Adrenal gland (tissue), 12 donors: ENCODE results near the gene AHRR. TPM values are rescaled to one million over a fixed set of nuclear protein-coding genes. Genes with fewer than 3 reads are reported as not detected.

Source experiments
- DNase-seq, 7 donors: peaks; one replicate each; pipeline ENCODE4 v3.0.0-alpha.2; 2019 to 2020
- H3K27ac ChIP-seq, 5 donors: fragments of 200-600 bp; sonication (generic) in 4 of 5; 1 replicate in 3 of 5; 2 replicates in 2 of 5; pipeline versions ENCODE4 v1.5.1 to v1.8.0; 2016 to 2020; ENCODE audit warnings: mild to moderate bottlenecking in 1 of 5
- H3K27me3 ChIP-seq: fragments of 200-600 bp; 2 replicates; pipeline ENCODE4 v1.8.0; 2021
- H3K36me3 ChIP-seq, 2 donors: fragments of 200-600 bp; replicated peaks in 1 of 2; 1 replicate in 1 of 2; 2 replicates in 1 of 2; pipeline versions ENCODE4 v1.5.1 to v1.8.0; 2018 to 2022
- H3K4me1 ChIP-seq, 2 donors: fragments of 200-600 bp; replicated peaks in 1 of 2; 1 replicate in 1 of 2; 2 replicates in 1 of 2; pipeline versions ENCODE4 v1.5.1 to v1.8.0; 2018 to 2021
- H3K4me3 ChIP-seq, 4 donors: fragments of 200-600 bp; sonication (generic) in 3 of 4; one replicate each; pipeline ENCODE4 v1.5.1; 2016 to 2018
- H3K9me3 ChIP-seq, 3 donors: fragments of 200-600 bp; sonication (generic) in 1 of 3; replicated peaks in 1 of 3; 1 replicate in 2 of 3; 2 replicates in 1 of 3; pipeline versions ENCODE4 v1.5.1 to v1.8.0; 2016 to 2021
- POLR2A ChIP-seq, 2 donors: fragments of 450-650 bp; IDR thresholded peaks; one replicate each; pipeline ENCODE4 v1.6.1; 2017; ENCODE audit warnings: antibody characterized with exemption in 2 of 2, mild to moderate bottlenecking in 2 of 2, moderate library complexity in 1 of 2
- WGBS, 4 donors: extraction: QIAGEN DNeasy Blood & Tissue Kit in 2 of 4; methylation state at CpG; one replicate each; pipeline versions ENCODE4 v1.1.5 to v1.1.7; 2013 to 2017; 5-methylcytosine and 5-hydroxymethylcytosine counted together
- intact Hi-C, 2 donors: fragments of 100-400 bp; cut with DNase I; formaldehyde crosslinking; loops; one replicate each; pipeline versions ENCODE4 v1.14.1 to v1.15.0; 2022 to 2023
- polyA plus RNA-seq, 3 donors: library from polyadenylated mRNA; stranded (reverse); fragments of 200-250 nt in 2 of 3; fragments of 350-450 nt in 1 of 3; fragmentation: Illumina TruSeq in 1 of 3; extraction: RNeasy Lipid Tissue Mini Kit (QIAGEN cat#74804) in 1 of 3; gene quantifications; one replicate each; pipeline ENCODE4 v1.2.3, GENCODE V29; 2013 to 2014
- total RNA-seq, 9 donors: library from RNA; depleted of rRNA in 4 of 9; stranded (reverse); fragments of >200 nt in 4 of 9; fragments of 120-200 nt in 1 of 9; fragmentation: NEBNext Ultra II Directional in 1 of 9; extraction: Animal tissue kit (Norgen Biotek cat#: 25700) in 1 of 9; gene quantifications; one replicate each; pipeline versions ENCODE4 v1.1.0 to v1.2.4, GENCODE V29; 2013 to 2023
- TF ChIP-seq, protein P1 (sequence below), 6 experiments: fragments of 450-650 bp in 4 of 6; fragments of 200-600 bp in 2 of 6; sonication (generic) in 1 of 6; IDR thresholded peaks; 1 replicate in 5 of 6; 2 replicates in 1 of 6; pipeline versions ENCODE4 v1.5.1 to v1.8.0; 2016 to 2021; ENCODE audit warnings: antibody characterized with exemption in 6 of 6, mild to moderate bottlenecking in 2 of 6, moderate library complexity in 1 of 6
- donor health status: healthy with polysubstance abuse.
- donor health status: Bipolar disorder and iron deficiency.
- donor health status: DM: yes; HTN: yes; CAD: no.
- donor health status: DM: no; HTN: no; CAD: no.
- donor health status: DM: no; HTN: no; CAD: no.
- donor health status: DM: yes; HTN: yes; CAD: no.

Gene AHRR
- total and polyA plus RNA-seq, 12 donors, result 0.17 to 3.6 (median 0.99) TPM

DNA sequence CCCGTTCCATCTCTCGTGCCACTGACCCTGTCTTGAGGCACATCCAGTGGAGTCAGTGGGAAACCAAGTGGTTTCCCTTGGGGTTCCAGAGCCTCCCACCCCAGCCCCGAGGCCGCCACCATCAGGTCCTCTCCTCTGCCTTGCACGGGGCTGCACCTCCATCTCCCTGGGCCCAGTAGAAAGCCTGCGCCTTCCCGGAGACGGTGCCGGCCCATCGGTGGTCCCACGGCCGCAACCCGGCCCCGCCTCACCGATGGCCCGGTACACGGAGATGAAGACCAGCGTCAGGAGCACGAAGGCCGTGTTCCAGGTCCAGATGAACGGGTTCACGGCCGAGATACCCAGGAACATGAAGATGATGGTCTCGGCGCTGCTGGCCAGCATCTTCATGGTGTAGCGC, 161.5 kb downstream of the AHRR start:
- TF ChIP-seq POLR2A (IDR thresholded peaks at IDR 0.05), result no peak
- TF ChIP-seq, protein P1, sequence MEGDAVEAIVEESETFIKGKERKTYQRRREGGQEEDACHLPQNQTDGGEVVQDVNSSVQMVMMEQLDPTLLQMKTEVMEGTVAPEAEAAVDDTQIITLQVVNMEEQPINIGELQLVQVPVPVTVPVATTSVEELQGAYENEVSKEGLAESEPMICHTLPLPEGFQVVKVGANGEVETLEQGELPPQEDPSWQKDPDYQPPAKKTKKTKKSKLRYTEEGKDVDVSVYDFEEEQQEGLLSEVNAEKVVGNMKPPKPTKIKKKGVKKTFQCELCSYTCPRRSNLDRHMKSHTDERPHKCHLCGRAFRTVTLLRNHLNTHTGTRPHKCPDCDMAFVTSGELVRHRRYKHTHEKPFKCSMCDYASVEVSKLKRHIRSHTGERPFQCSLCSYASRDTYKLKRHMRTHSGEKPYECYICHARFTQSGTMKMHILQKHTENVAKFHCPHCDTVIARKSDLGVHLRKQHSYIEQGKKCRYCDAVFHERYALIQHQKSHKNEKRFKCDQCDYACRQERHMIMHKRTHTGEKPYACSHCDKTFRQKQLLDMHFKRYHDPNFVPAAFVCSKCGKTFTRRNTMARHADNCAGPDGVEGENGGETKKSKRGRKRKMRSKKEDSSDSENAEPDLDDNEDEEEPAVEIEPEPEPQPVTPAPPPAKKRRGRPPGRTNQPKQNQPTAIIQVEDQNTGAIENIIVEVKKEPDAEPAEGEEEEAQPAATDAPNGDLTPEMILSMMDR (IDR thresholded peaks at IDR 0.05), result no peak
- no peaks in the 10 kb centered on the region for H3K36me3 ChIP-seq
- no peak for DNase-seq
- no peaks in the 10 kb centered on the region for H3K4me1 ChIP-seq
- H3K9me3 ChIP-seq, result no peaks in the 10 kb centered on the region
- H3K27me3 ChIP-seq, result peaks cover 42% of the 10 kb centered on the region
- intact Hi-C loops, result no loop called here
- no peak overlapping the region for H3K27ac ChIP-seq
- WGBS, 4 donors, result 86 to 92% (median 89%) methylated on average over 10 to 26 of the region's 26 CpGs
- no peak overlapping the region for H3K4me3 ChIP-seq

DNA sequence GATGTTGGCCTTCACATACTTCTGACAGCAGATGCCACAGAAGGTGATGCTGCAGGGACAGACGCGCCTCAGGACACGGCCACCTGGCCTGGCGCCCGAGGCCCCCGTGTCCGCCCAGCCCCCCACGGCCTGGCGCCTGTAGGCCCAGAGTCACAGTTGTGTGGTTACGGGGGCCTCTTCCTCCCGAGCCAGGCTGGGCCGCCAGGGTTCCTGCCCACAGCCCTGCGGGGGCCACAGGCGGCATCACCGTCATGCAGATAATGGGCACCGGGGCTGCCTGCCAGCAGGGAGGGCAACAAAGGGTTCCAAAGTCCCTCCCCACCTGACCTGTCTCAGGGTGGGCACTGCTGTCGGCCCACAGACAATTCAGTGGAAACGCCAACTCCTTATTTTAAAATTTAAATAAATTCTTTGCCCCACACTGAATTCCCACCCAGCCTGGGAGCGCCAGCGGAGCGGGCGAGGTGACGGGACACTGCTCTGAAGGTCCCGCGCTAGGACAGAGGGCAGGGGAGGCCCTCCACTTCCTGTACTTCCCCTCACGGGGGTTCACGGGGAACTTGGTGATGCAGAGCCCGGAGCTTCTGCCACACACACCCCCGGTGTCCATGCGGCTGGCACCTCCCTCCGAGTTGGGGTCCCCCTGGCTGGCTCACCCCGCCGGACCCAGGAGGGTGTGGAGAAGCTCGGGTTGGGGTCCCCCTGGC, 162.1 kb downstream of the AHRR start:
- H3K27me3 ChIP-seq, result peaks cover 39% of the 10 kb centered on the region
- intact Hi-C loops, result no loop called here
- no peaks in the 10 kb centered on the region for H3K4me1 ChIP-seq
- no peak overlapping the region for H3K27ac ChIP-seq
- no peaks in the 10 kb centered on the region for H3K9me3 ChIP-seq
- TF ChIP-seq, protein P1 (IDR thresholded peaks at IDR 0.05), result no peak
- no peak for TF ChIP-seq POLR2A (IDR thresholded peaks at IDR 0.05)
- 59 to 85% (median 75%) methylated on average over 8 to 34 of the region's 34 CpGs for WGBS, 4 donors
- no peak overlapping the region for H3K4me3 ChIP-seq
- no peak for DNase-seq
- H3K36me3 ChIP-seq, result no peaks in the 10 kb centered on the region

DNA sequence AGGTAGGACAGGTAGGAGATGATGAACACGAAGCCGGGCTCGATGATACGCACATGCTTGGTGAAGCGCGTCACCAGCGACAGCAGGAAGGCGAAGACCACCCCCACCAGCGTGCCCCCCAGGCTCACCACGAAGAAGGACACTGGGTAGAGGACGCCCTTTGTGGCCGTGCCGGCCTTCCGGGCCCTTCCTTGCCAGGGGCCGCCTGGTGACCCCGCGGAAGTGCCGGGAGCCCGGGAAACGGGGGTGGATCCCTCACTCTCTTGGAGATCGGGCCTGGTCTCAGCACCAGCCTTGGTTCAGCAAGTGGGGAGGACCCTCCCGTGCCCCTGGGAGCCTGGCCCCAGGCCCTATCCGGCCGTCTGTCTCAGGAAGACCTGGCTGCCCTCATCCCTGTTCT, 163.0 kb downstream of the AHRR start:
- Histone ChIP-seq H3K27ac (no peak overlapping the region), H3K9me3 (no peaks in the 10 kb centered on the region), H3K36me3 (no peaks in the 10 kb centered on the region), H3K27me3 (peaks cover 30% of the 10 kb centered on the region), H3K4me1 (no peaks in the 10 kb centered on the region), H3K4me3 (no peak overlapping the region)
- no peak for DNase-seq
- intact Hi-C loops, result no loop called here
- 88 to 92% (median 89%) methylated on average over 12 to 24 of the region's 24 CpGs for WGBS, 4 donors
- no peak for TF ChIP-seq POLR2A (IDR thresholded peaks at IDR 0.05)
- TF ChIP-seq, protein P1 (IDR thresholded peaks at IDR 0.05), result no peak

DNA sequence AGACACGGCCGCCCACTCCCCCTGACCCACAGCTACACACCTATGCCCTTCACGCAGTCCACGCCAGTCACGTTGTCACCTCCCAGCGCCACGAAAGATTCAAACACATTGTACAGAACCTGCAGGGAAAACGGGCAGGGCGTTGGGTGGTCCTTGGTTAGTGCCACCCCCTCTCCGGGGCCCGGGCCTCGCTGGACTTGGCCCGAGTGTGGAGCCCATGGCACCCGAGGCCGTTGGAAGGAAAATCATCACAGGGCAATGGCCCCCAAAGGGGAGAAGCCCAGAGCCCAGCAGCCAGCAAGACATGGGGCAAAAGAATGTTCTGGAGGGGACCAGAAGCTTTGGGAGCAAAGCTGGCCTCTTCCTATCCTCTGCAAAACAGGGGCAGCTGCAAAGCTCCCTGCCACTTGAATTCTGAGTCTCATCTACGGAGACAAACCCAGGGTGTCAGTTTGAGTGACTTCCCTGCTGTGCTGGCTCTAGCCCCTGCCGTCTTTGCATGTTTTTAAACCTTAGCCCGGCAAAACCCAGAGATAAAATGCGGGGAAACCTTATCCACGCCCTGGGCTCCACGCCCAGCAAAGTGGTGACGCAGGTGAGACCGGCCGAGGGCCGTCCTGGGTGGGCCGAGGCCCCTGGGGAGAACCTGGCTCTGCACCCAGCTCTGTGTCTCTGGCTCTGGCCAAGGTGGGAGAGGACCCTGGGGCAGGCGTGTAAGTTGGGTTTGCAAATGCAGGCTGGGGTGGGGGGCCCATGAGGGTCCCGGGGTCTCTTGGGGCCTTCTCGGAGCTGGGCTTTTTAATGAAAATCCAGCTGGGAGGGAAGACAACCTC, 163.8 kb downstream of the AHRR start:
- 77 to 87% (median 78%) methylated on average over 19 to 29 of the region's 29 CpGs for WGBS, 4 donors

More for the DNA sequence above, 163.8 kb downstream of the AHRR start:
- no peak overlapping the region for H3K27ac ChIP-seq
- no peak overlapping the region for H3K4me3 ChIP-seq
- no peak for TF ChIP-seq POLR2A (IDR thresholded peaks at IDR 0.05)
- TF ChIP-seq, protein P1 (IDR thresholded peaks at IDR 0.05), result no peak
- intact Hi-C loops, result no loop called here
- H3K4me1 ChIP-seq, result no peaks in the 10 kb centered on the region
- H3K27me3 ChIP-seq, result peaks cover 27% of the 10 kb centered on the region
- no peak for DNase-seq
- no peaks in the 10 kb centered on the region for H3K9me3 ChIP-seq
- no peaks in the 10 kb centered on the region for H3K36me3 ChIP-seq
